Hepatocyte (in vitro differentiated cells): ENCODE data around the gene MRPL24. TPM values are rescaled to one million over a fixed set of nuclear protein-coding genes. Genes with fewer than 3 reads are reported as not detected.

Experiments
- DNase-seq: peaks from one replicate; pipeline ENCODE4 v3.0.0-alpha.2; 2016; ENCODE audit warnings: low spot score
- H2AFZ ChIP-seq: fragments of 200-600 bp; sonication (generic); 2 replicates; pipeline ENCODE4 v1.6.0; 2016; ENCODE audit warnings: antibody characterized with exemption, mild to moderate bottlenecking
- H3K27ac ChIP-seq: fragments of 200-600 bp; sonication (generic); 2 replicates; pipeline ENCODE4 v1.5.1; 2016; ENCODE audit warnings: mild to moderate bottlenecking
- H3K27me3 ChIP-seq: fragments of 200-600 bp; sonication (generic); 2 replicates; pipeline ENCODE4 v1.6.1; 2016
- H3K36me3 ChIP-seq: fragments of 200-600 bp; sonication (generic); replicated peaks from 2 replicates; pipeline ENCODE4 v1.5.1; 2016; ENCODE audit warnings: low read depth; ENCODE audit not compliant: insufficient read depth
- H3K4me1 ChIP-seq: fragments of 200-600 bp; sonication (generic); 2 replicates; pipeline ENCODE4 v1.5.1; 2016; ENCODE audit warnings: mild to moderate bottlenecking, moderate library complexity; ENCODE audit not compliant: insufficient read depth
- H3K4me2 ChIP-seq: fragments of 200-600 bp; sonication (generic); 2 replicates; pipeline ENCODE4 v1.6.0; 2016
- H3K4me3 ChIP-seq: fragments of 200-600 bp; sonication (generic); 2 replicates; pipeline ENCODE4 v1.5.1; 2016; ENCODE audit warnings: mild to moderate bottlenecking
- H3K79me2 ChIP-seq: fragments of 200-600 bp; sonication (generic); 2 replicates; pipeline ENCODE4 v1.6.0; 2017; ENCODE audit warnings: mild to moderate bottlenecking
- H3K9me2 ChIP-seq: fragments of 200-600 bp; sonication (generic); replicated peaks from 2 replicates; pipeline ENCODE4 v1.6.0; 2017; ENCODE audit warnings: mild to moderate bottlenecking; ENCODE audit not compliant: insufficient read depth
- H3K9me3 ChIP-seq: fragments of 200-600 bp; sonication (generic); 2 replicates; pipeline ENCODE4 v1.5.1; 2016; ENCODE audit warnings: low read depth, mild to moderate bottlenecking
- H4K20me1 ChIP-seq: fragments of 200-600 bp; sonication (generic); 2 replicates; pipeline ENCODE4 v1.6.0; 2016; ENCODE audit warnings: mild to moderate bottlenecking; ENCODE audit not compliant: insufficient read depth, poor library complexity, severe bottlenecking
- EZH2 ChIP-seq: fragments of 200-600 bp; sonication (generic); IDR thresholded peaks from 2 replicates; pipeline ENCODE4 v1.6.1; 2016; ENCODE audit warnings: antibody characterized with exemption, mild to moderate bottlenecking, borderline replicate concordance
- EZH2phosphoT487 ChIP-seq: fragments of 200-600 bp; sonication (generic); IDR thresholded peaks from one replicate; pipeline ENCODE4 v1.6.1; 2018; ENCODE audit warnings: antibody characterized with exemption, mild to moderate bottlenecking, low read depth, moderate library complexity; ENCODE audit not compliant: unreplicated experiment, severe bottlenecking
- WGBS: methylation state at CpG from one replicate; pipeline ENCODE4 v1.1.6; 2016; ENCODE audit warnings: low lambda C conversion rate; ENCODE audit errors: missing lambda C conversion rate; 5-methylcytosine and 5-hydroxymethylcytosine counted together
- polyA plus RNA-seq: library from polyadenylated mRNA; unstranded; fragments of >200 nt; fragmentation: Nextera tagmentation; extraction: Ambion mirVana; gene quantifications from 2 replicates; pipeline ENCODE4 v1.2.1, GENCODE V29; 2016
- total RNA-seq: library from RNA; depleted of rRNA; stranded (reverse); fragments of >200 nt; gene quantifications from 2 replicates; pipeline ENCODE4 v1.2.3, GENCODE V29; 2014
- TF ChIP-seq, protein P1 (sequence below): fragments of 200-600 bp; sonication (generic); IDR thresholded peaks from 2 replicates; pipeline ENCODE4 v1.5.1; 2016; ENCODE audit warnings: antibody characterized with exemption, mild to moderate bottlenecking; ENCODE audit not compliant: poor library complexity

The MRPL24 gene
- total and polyA plus RNA-seq, 2 experiments from 2014 or later: 40.4 to 64.1 TPM

DNA sequence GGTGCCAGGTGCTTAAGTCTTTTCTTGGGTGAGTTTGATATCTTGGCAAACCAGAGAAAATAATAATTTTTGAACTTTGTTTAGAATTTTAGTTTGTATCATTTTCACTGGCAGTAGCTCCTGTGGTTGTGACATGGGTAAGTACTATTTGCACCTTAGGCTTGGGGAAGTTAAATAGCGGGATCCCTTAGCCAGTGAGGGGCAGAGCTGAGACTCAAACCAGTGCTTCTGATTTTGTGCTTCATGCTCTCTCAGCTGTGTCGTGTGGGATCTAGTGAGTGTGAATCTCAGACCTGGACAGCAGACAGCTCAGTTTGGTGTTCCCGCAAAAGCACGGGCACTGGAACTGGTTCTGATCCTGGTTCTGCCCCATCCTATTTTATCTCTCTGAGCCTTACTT, 36.1 kb upstream of the MRPL24 start:
- Histone ChIP-seq H4K20me1 (peaks cover 95% of the 10 kb centered on the region), H2AFZ (no peak overlapping the region), H3K4me3 (no peak overlapping the region), H3K27me3 (no peaks in the 10 kb centered on the region), H3K9me2 (no peaks in the 10 kb centered on the region), H3K79me2 (peaks cover 97% of the 10 kb centered on the region), H3K4me2 (no peak overlapping the region), H3K4me1 (peaks cover 26% of the 10 kb centered on the region), H3K36me3 (no peaks in the 10 kb centered on the region), H3K9me3 (no peaks in the 10 kb centered on the region), H3K27ac (no peak overlapping the region)
- 63% methylated on average over 4 of the region's 4 CpGs for WGBS
- TF ChIP-seq, protein P1, sequence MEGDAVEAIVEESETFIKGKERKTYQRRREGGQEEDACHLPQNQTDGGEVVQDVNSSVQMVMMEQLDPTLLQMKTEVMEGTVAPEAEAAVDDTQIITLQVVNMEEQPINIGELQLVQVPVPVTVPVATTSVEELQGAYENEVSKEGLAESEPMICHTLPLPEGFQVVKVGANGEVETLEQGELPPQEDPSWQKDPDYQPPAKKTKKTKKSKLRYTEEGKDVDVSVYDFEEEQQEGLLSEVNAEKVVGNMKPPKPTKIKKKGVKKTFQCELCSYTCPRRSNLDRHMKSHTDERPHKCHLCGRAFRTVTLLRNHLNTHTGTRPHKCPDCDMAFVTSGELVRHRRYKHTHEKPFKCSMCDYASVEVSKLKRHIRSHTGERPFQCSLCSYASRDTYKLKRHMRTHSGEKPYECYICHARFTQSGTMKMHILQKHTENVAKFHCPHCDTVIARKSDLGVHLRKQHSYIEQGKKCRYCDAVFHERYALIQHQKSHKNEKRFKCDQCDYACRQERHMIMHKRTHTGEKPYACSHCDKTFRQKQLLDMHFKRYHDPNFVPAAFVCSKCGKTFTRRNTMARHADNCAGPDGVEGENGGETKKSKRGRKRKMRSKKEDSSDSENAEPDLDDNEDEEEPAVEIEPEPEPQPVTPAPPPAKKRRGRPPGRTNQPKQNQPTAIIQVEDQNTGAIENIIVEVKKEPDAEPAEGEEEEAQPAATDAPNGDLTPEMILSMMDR: no peak
- TF ChIP-seq EZH2phosphoT487 (no peak), EZH2 (no peak)
- DNase-seq: no peak

GRCh38 chr1:156775799-156776198, 34.9 kb upstream of the MRPL24 start:
- Histone ChIP-seq H3K79me2 (peaks cover 97% of the 10 kb centered on the region), H3K36me3 (no peaks in the 10 kb centered on the region), H3K27ac (no peak overlapping the region), H3K4me3 (no peak overlapping the region), H3K27me3 (no peaks in the 10 kb centered on the region), H3K4me2 (no peak overlapping the region), H3K4me1 (peaks cover 30% of the 10 kb centered on the region), H3K9me3 (no peaks in the 10 kb centered on the region), H2AFZ (no peak overlapping the region), H4K20me1 (peaks cover 94% of the 10 kb centered on the region), H3K9me2 (no peaks in the 10 kb centered on the region)
- 85% methylated on average over 5 of the region's 5 CpGs for WGBS
- TF ChIP-seq EZH2: no peak
- TF ChIP-seq EZH2phosphoT487: no peak
- TF ChIP-seq, protein P1: no peak
- DNase-seq: no peak

DNA sequence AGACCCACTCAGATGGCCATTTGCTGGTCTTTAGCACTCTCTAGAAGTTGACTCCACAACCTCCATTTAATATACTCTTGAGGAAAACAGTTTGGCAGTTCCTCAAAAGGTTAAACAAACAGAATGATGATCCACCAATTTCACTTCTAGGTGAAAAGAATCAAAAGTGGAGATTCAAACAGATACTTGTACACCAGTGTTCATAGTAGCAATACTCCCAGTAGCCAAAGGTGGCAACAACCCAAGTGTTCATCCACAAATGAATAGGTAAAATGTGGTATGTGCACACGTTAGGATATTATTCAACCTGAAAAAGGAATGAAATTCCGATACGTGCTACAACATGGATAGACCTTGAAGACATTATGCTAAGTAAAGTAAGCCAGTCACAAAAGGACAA, 32.7 kb upstream of the MRPL24 start:
- Histone ChIP-seq H3K36me3 (no peaks in the 10 kb centered on the region), H3K27ac (peak overlapping the region; percentile 43), H3K79me2 (peaks cover 97% of the 10 kb centered on the region), H4K20me1 (peaks cover 80% of the 10 kb centered on the region), H3K9me2 (no peaks in the 10 kb centered on the region), H3K4me3 (no peak overlapping the region), H3K27me3 (no peaks in the 10 kb centered on the region), H2AFZ (no peak overlapping the region), H3K9me3 (no peaks in the 10 kb centered on the region), H3K4me2 (peak overlapping the region; percentile 60), H3K4me1 (peaks cover 42% of the 10 kb centered on the region)
- DNase-seq: no peak
- WGBS: 95% methylated on average over 3 of the region's 3 CpGs
- TF ChIP-seq, protein P1: no peak
- TF ChIP-seq EZH2: no peak
- no peak for TF ChIP-seq EZH2phosphoT487
